ENCODE results near the gene BNIP1. TPM values are rescaled to one million over a fixed set of nuclear protein-coding genes. Genes with fewer than 3 reads are reported as not detected.
"Not testable (repeated sequence)": the region's sequence is repeated elsewhere in the genome, so short reads cannot be mapped to it uniquely, and the experiment has no call there.

The BNIP1 gene
- total RNA-seq, 2 donors from 2014 or later = 12.5 to 19.8 TPM

- Histone ChIP-seq H3K4me1 (replicated peaks) (no peaks in the 10 kb centered on the region), H3K27me3 (replicated peaks; ENCODE audit: insufficient read depth) (no peaks in the 10 kb centered on the region), H3K4me3 (no peak overlapping the region), H3K9me3 (no peaks in the 10 kb centered on the region), H3K27ac (no peak overlapping the region), H3K36me3 (no peaks in the 10 kb centered on the region)
- DNase-seq (ENCODE audit: low spot score) = no peak
- intact Hi-C loops (cut with DNase I) = no loop called here
- TF ChIP-seq POLR2AphosphoS5 (IDR thresholded peaks at IDR 0.05) = no peak
- no peak for TF ChIP-seq POLR2A (IDR thresholded peaks at IDR 0.05)
- TF ChIP-seq CTCF (IDR thresholded peaks at IDR 0.05) = no peak
- WGBS = 34% methylated on average over 1 of the region's 1 CpG
Observed at GRCh38 chr5:173103411-173103810, 40.9 kb upstream of the BNIP1 start.

- no peaks in the 10 kb centered on the region for H3K9me3 ChIP-seq
- H3K36me3 ChIP-seq = peaks cover 0 to 4% of the 10 kb centered on the region in 2 donors
- no peaks in the 10 kb centered on the region for H3K27me3 ChIP-seq (replicated peaks; ENCODE audit: insufficient read depth)
- no peak for TF ChIP-seq CTCF (IDR thresholded peaks at IDR 0.05)
- TF ChIP-seq POLR2A (IDR thresholded peaks at IDR 0.05) = no peak
- TF ChIP-seq POLR2AphosphoS5 (IDR thresholded peaks at IDR 0.05) = no peak
- DNase-seq (ENCODE audit: low spot score) = no peak
- H3K27ac ChIP-seq = no peak overlapping the region
- no peak overlapping the region for H3K4me3 ChIP-seq
- WGBS = 62% methylated on average over 3 of the region's 3 CpGs
- intact Hi-C loops (cut with DNase I) = no loop called here
- H3K4me1 ChIP-seq (replicated peaks) = no peaks in the 10 kb centered on the region
Observed at GRCh38 chr5:173108914-173109313, 35.4 kb upstream of the BNIP1 start.

GRCh38 chr5:173114536-173114935 is 29.8 kb upstream of the BNIP1 start:
- intact Hi-C loops (cut with DNase I) = no loop called here
- H3K4me1 ChIP-seq (replicated peaks) = no peaks in the 10 kb centered on the region
- no peaks in the 10 kb centered on the region for H3K27me3 ChIP-seq (replicated peaks; ENCODE audit: insufficient read depth)
- WGBS = 100% methylated on average over 1 of the region's 1 CpG
- DNase-seq (ENCODE audit: low spot score) = no peak
- TF ChIP-seq CTCF (IDR thresholded peaks at IDR 0.05) (no peak), POLR2A (IDR thresholded peaks at IDR 0.05) (no peak), POLR2AphosphoS5 (IDR thresholded peaks at IDR 0.05) (no peak)
- H3K9me3 ChIP-seq = no peaks in the 10 kb centered on the region
- peaks cover 0 to 4% of the 10 kb centered on the region in 2 donors for H3K36me3 ChIP-seq
- no peak overlapping the region for H3K4me3 ChIP-seq
- no peak overlapping the region for H3K27ac ChIP-seq

GRCh38 chr5:173119719-173120118 is 24.6 kb upstream of the BNIP1 start:
- Histone ChIP-seq H3K4me3 (no peak overlapping the region), H3K27ac (no peak overlapping the region), H3K27me3 (replicated peaks; ENCODE audit: insufficient read depth) (no peaks in the 10 kb centered on the region), H3K9me3 (no peaks in the 10 kb centered on the region), H3K4me1 (replicated peaks) (no peaks in the 10 kb centered on the region), H3K36me3 (no peaks in the 10 kb centered on the region)
- 96% methylated on average over 1 of the region's 1 CpG for WGBS
- intact Hi-C loops (cut with DNase I) = no loop called here
- no peak for DNase-seq (ENCODE audit: low spot score)
- TF ChIP-seq POLR2AphosphoS5 (IDR thresholded peaks at IDR 0.05) (no peak), POLR2A (IDR thresholded peaks at IDR 0.05) (no peak), CTCF (IDR thresholded peaks at IDR 0.05) (no peak)

- WGBS = 77% methylated on average over 3 of the region's 3 CpGs
- H3K4me3 ChIP-seq = no peak overlapping the region
- H3K27me3 ChIP-seq (replicated peaks; ENCODE audit: insufficient read depth) = no peaks in the 10 kb centered on the region
- H3K9me3 ChIP-seq = no peaks in the 10 kb centered on the region
- H3K36me3 ChIP-seq = no peaks in the 10 kb centered on the region
- intact Hi-C loops (cut with DNase I) = no loop called here
- no peak for DNase-seq (ENCODE audit: low spot score)
- TF ChIP-seq POLR2A (IDR thresholded peaks at IDR 0.05) = no peak
- no peak for TF ChIP-seq POLR2AphosphoS5 (IDR thresholded peaks at IDR 0.05)
- no peak for TF ChIP-seq CTCF (IDR thresholded peaks at IDR 0.05)
- no peak overlapping the region for H3K27ac ChIP-seq
- no peaks in the 10 kb centered on the region for H3K4me1 ChIP-seq (replicated peaks)
Observed at GRCh38 chr5:173123416-173123815, 20.9 kb upstream of the BNIP1 start.

- H3K4me1 ChIP-seq (replicated peaks); H3K27me3 ChIP-seq (replicated peaks; ENCODE audit: insufficient read depth); H3K36me3 ChIP-seq; H3K4me3 ChIP-seq; H3K9me3 ChIP-seq; H3K27ac ChIP-seq; intact Hi-C loops (cut with DNase I); DNase-seq (ENCODE audit: low spot score): not testable (repeated sequence)
- whole genome bisulfite sequencing = 95% methylated on average over 6 of the region's 6 CpGs
Observed at GRCh38 chr5:173132166-173132565, 12.2 kb upstream of the BNIP1 start.

Measured in prostate gland (tissue), 2 donors.